HCT116 (cell line): ENCODE data around the gene FBXL5. TPM values are rescaled to one million over a fixed set of nuclear protein-coding genes. Genes with fewer than 3 reads are reported as not detected.

Experiments used
- ATAC-seq: fragments of 200-7000 bp; cut with Tn5 transposase; 2 replicates; pipeline ENCODE4 v1.9.1; 2020; ENCODE audit warnings: mild to moderate bottlenecking, moderate library complexity
- BruUV-seq: library from RNA; stranded (reverse); fragments of 400-500 nt; replicated peaks from 2 replicates; lab custom pipeline; 2021; lab: Mats Ljungman, UMichigan
- CTCF ChIA-PET: fragments of 300-600 bp; sonication (Branson Sonifier 250); formaldehyde crosslinking; loops from one replicate; lab custom pipeline; 2021; ENCODE audit warnings: antibody characterized with exemption; lab: Charles Lee
- POLR2A ChIA-PET: fragments of 300-600, 350-600 bp; sonication (Branson Sonifier 250); formaldehyde crosslinking; loops from one replicate; lab custom pipeline; 2021; ENCODE audit warnings: antibody characterized with exemption; lab: Charles Lee
- RAD21 ChIA-PET, 2 experiments: fragments of 300-600 bp; sonication (Branson Sonifier 250); formaldehyde crosslinking; loops; one replicate each; lab custom pipeline; 2023; ENCODE audit warnings: low total read pairs in 2 of 2; ENCODE audit not compliant: uncharacterized antibody in 2 of 2, unreplicated experiment in 2 of 2, low non-redundant PET in 1 of 2; lab: Charles Lee
- DNase-seq: peaks from one replicate; pipeline ENCODE4 v3.0.0-alpha.2; 2010; ENCODE audit warnings: low read depth, low spot score
- H2AFZ ChIP-seq: fragments of 200-600 bp; shearing (Covaris generic), sonication (generic); 2 replicates; pipeline ENCODE4 v1.6.1; 2017; ENCODE audit warnings: low read depth, mixed run types, mixed read lengths, antibody characterized with exemption, low read length; ENCODE audit not compliant: poor library complexity, severe bottlenecking
- H3K27ac ChIP-seq: 2 replicates; pipeline ENCODE4 v1.5.1; 2012; ENCODE audit warnings: low read depth, low read length
- H3K27me3 ChIP-seq: fragments of 200-600 bp; sonication (generic); 2 replicates; pipeline ENCODE4 v1.6.1; 2016; ENCODE audit warnings: mixed run types, low read length, mixed read lengths; ENCODE audit not compliant: insufficient read depth
- H3K36me3 ChIP-seq, 2 experiments: fragments of 200-500 bp in 1 of 2; fragments of 200-600 bp in 1 of 2; sonication (Bioruptor generic) in 1 of 2; sonication (generic) in 1 of 2; 2 replicates each; pipeline versions ENCODE4 v1.5.1 to v1.6.1; 2014 to 2016; ENCODE audit warnings: low read length in 2 of 2, inconsistent platforms in 1 of 2, mixed read lengths in 1 of 2, mixed run types in 1 of 2; ENCODE audit not compliant: insufficient read depth in 2 of 2, control insufficient read depth in 1 of 2
- H3K4me1 ChIP-seq, 2 experiments: fragments of 200-600 bp in 1 of 2; sonication (generic) in 1 of 2; 2 replicates each; pipeline versions ENCODE4 v1.5.1 to v1.6.1; 2012 to 2017; ENCODE audit warnings: low read length in 2 of 2, inconsistent platforms in 1 of 2, mild to moderate bottlenecking in 1 of 2, mixed read lengths in 1 of 2, mixed run types in 1 of 2, moderate library complexity in 1 of 2; ENCODE audit not compliant: insufficient read depth in 2 of 2, control insufficient read depth in 1 of 2
- H3K4me2 ChIP-seq: fragments of 200-600 bp; sonication (generic); 2 replicates; pipeline ENCODE4 v1.6.1; 2017; ENCODE audit warnings: mixed run types, low read length, mixed read lengths
- H3K4me3 ChIP-seq, 2 experiments: fragments of 200-600 bp in 1 of 2; sonication (generic) in 1 of 2; replicated peaks in 1 of 2; 2 replicates each; pipeline ENCODE4 v1.5.1; 2011 to 2016; ENCODE audit warnings: low read length in 2 of 2, control low read depth in 1 of 2, low read depth in 1 of 2, mild to moderate bottlenecking in 1 of 2, mixed read lengths in 1 of 2, mixed run types in 1 of 2
- H3K79me2 ChIP-seq: fragments of 200-600 bp; sonication (generic); 2 replicates; pipeline ENCODE4 v1.6.1; 2017; ENCODE audit warnings: mild to moderate bottlenecking, mixed run types, low read length, moderate library complexity, mixed read lengths; ENCODE audit not compliant: insufficient read depth
- H3K9ac ChIP-seq: fragments of 200-600 bp; sonication (generic); 2 replicates; pipeline ENCODE4 v1.6.1; 2016; ENCODE audit warnings: low read length, mixed read lengths
- H3K9me2 ChIP-seq: fragments of 200-600 bp; sonication (generic), shearing (Covaris generic); 2 replicates; pipeline ENCODE4 v1.6.1; 2017; ENCODE audit warnings: mixed run types, mild to moderate bottlenecking, moderate library complexity; ENCODE audit not compliant: insufficient read depth
- H3K9me3 ChIP-seq, 2 experiments: fragments of 200-500 bp in 1 of 2; fragments of 200-600 bp in 1 of 2; sonication (Bioruptor generic) in 1 of 2; sonication (generic) in 1 of 2; 2 replicates each; pipeline ENCODE4 v1.6.1; 2014 to 2017; ENCODE audit warnings: low read length in 2 of 2, mixed read lengths in 2 of 2, inconsistent platforms in 1 of 2, low read depth in 1 of 2, mild to moderate bottlenecking in 1 of 2, mixed run types in 1 of 2, moderate library complexity in 1 of 2; ENCODE audit not compliant: control insufficient read depth in 1 of 2, insufficient read depth in 1 of 2
- H4K20me1 ChIP-seq: fragments of 200-600 bp; sonication (generic), shearing (Covaris generic); 2 replicates; pipeline ENCODE4 v1.6.1; 2017; ENCODE audit warnings: mixed run types, mild to moderate bottlenecking, moderate library complexity; ENCODE audit not compliant: insufficient read depth
- ELF1 ChIP-seq: IDR thresholded peaks from 2 replicates; pipeline ENCODE4 v1.6.1; 2012; ENCODE audit warnings: low read depth, borderline replicate concordance
- EZH2 ChIP-seq: fragments of 200-600 bp; sonication (generic); IDR thresholded peaks from 2 replicates; pipeline ENCODE4 v1.6.1; 2017; ENCODE audit warnings: antibody characterized with exemption, mixed run types
- FOSL1 ChIP-seq: IDR thresholded peaks from 2 replicates; pipeline ENCODE4 v1.6.1; 2012; ENCODE audit warnings: low read depth
- SP1 ChIP-seq: IDR thresholded peaks from 2 replicates; pipeline ENCODE4 v1.6.1; 2012; ENCODE audit warnings: low read depth
- TCF7L2 ChIP-seq: IDR thresholded peaks from 2 replicates; pipeline ENCODE4 v1.7.0; 2011; ENCODE audit warnings: borderline replicate concordance, inconsistent platforms; ENCODE audit not compliant: insufficient read depth, insufficient read length; ENCODE audit errors: extremely low read depth
- ZFX ChIP-seq: fragments of 450-650 bp; IDR thresholded peaks from 2 replicates; pipeline ENCODE4 v1.6.1; 2017
- intact Hi-C: fragments of 100-400 bp; cut with micrococcal nuclease; formaldehyde crosslinking; loops from 2 replicates; pipeline ENCODE4 v1.10.0; 2022
- total RNA-seq: library from RNA; stranded (reverse); gene quantifications from one replicate; pipeline ENCODE4 v1.2.1, GENCODE V29; 2021; ENCODE audit not compliant: unreplicated experiment
- TF ChIP-seq, protein P1 (sequence below): IDR thresholded peaks from 2 replicates; pipeline ENCODE4 v1.6.1; 2012; ENCODE audit warnings: low read depth
- TF ChIP-seq, protein P2 (sequence below): IDR thresholded peaks from 2 replicates; pipeline ENCODE4 v1.6.1; 2012

The FBXL5 gene
- total RNA-seq, 1 experiment from 2014 or later = 20.6 TPM

DNA sequence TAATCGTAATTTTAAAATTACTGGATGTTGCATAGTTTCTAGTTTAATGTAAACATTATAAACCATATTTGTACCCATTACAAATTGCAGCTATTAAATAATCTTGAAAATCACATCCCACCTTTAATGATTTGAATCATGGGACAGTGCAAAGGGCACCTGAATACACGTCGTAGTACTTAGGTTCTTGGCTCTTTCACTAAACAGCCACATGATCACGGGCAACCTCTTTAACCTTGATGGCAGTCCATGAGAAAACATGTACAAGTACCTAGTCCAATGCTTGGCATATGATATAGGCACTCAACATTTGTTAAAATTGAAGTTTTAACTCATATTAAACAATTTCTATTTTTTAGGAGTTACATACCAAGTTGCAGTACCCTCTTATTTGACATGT, 11.8 kb upstream of the FBXL5 start:
- Histone ChIP-seq H3K9me3 (no peaks in the 10 kb centered on the region), H3K4me2 (no peak overlapping the region), H3K9me2 (no peaks in the 10 kb centered on the region), H3K79me2 (peaks cover 46% of the 10 kb centered on the region), H4K20me1 (no peaks in the 10 kb centered on the region), H3K27ac (no peak overlapping the region), H3K9ac (no peak overlapping the region), H2AFZ (no peak overlapping the region), H3K4me1 (peaks cover 5 to 39% of the 10 kb centered on the region in 2 experiments; a peak in 3 of 4 replicates), H3K4me3 (no peak overlapping the region), H3K36me3 (no peaks in the 10 kb centered on the region), H3K27me3 (no peaks in the 10 kb centered on the region)
- ChIA-PET RAD21 (no interaction called here), CTCF (no interaction called here), POLR2A (no interaction called here)
- BruUV-seq = no TSS peak
- no peak for ATAC-seq
- no peak for TF ChIP-seq SP1
- TF ChIP-seq TCF7L2 = no peak
- TF ChIP-seq EZH2 = no peak
- TF ChIP-seq, protein P1, sequence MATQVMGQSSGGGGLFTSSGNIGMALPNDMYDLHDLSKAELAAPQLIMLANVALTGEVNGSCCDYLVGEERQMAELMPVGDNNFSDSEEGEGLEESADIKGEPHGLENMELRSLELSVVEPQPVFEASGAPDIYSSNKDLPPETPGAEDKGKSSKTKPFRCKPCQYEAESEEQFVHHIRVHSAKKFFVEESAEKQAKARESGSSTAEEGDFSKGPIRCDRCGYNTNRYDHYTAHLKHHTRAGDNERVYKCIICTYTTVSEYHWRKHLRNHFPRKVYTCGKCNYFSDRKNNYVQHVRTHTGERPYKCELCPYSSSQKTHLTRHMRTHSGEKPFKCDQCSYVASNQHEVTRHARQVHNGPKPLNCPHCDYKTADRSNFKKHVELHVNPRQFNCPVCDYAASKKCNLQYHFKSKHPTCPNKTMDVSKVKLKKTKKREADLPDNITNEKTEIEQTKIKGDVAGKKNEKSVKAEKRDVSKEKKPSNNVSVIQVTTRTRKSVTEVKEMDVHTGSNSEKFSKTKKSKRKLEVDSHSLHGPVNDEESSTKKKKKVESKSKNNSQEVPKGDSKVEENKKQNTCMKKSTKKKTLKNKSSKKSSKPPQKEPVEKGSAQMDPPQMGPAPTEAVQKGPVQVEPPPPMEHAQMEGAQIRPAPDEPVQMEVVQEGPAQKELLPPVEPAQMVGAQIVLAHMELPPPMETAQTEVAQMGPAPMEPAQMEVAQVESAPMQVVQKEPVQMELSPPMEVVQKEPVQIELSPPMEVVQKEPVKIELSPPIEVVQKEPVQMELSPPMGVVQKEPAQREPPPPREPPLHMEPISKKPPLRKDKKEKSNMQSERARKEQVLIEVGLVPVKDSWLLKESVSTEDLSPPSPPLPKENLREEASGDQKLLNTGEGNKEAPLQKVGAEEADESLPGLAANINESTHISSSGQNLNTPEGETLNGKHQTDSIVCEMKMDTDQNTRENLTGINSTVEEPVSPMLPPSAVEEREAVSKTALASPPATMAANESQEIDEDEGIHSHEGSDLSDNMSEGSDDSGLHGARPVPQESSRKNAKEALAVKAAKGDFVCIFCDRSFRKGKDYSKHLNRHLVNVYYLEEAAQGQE = no peak
- TF ChIP-seq ELF1 = no peak
- TF ChIP-seq ZFX = no peak
- TF ChIP-seq, protein P2, sequence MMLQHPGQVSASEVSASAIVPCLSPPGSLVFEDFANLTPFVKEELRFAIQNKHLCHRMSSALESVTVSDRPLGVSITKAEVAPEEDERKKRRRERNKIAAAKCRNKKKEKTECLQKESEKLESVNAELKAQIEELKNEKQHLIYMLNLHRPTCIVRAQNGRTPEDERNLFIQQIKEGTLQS = no peak
- TF ChIP-seq FOSL1 = no peak
- DNase-seq = no peak
- intact Hi-C loops = no loop called here
